Activated CD4-positive, alpha-beta T cell treated with anti-CD3 and anti-CD28 coated beads for 36 hours (primary cell): ENCODE measurements around the gene KRTAP29-1. TPM values are rescaled to one million over a fixed set of nuclear protein-coding genes. Genes with fewer than 3 reads are reported as not detected.
"Not testable (repeated sequence)": the region's sequence is repeated elsewhere in the genome, so short reads cannot be mapped to it uniquely, and the experiment has no call there.

ENCODE experiments used
- ATAC-seq: fragments of 200-7000 bp; cut with Tn5 transposase; one replicate; pipeline ENCODE4 v1.10.0; 2021; ENCODE audit warnings: mild to moderate bottlenecking, moderate library complexity
- CTCF ChIA-PET: fragments of 350-600 bp; sonication (Branson Sonifier 250); formaldehyde crosslinking; loops from one replicate; lab custom pipeline; 2021; ENCODE audit warnings: antibody characterized with exemption; lab: Charles Lee
- POLR2A ChIA-PET: fragments of 350-600 bp; sonication (Branson Sonifier 250); formaldehyde crosslinking; loops from one replicate; lab custom pipeline; 2021; ENCODE audit warnings: antibody characterized with exemption, inconsistent platforms; lab: Charles Lee
- DNase-seq: peaks from one replicate; pipeline ENCODE4 v3.0.0-alpha.2; 2020
- H3K27ac Mint-ChIP-seq: one replicate; pipeline ENCODE4 v1.8.0; 2021; ENCODE audit warnings: mixed read lengths
- H3K27me3 Mint-ChIP-seq: one replicate; pipeline ENCODE4 v1.8.0; 2021; ENCODE audit warnings: mixed read lengths
- H3K36me3 Mint-ChIP-seq: one replicate; pipeline ENCODE4 v1.8.0; 2021; ENCODE audit warnings: low read depth, mixed read lengths
- H3K4me1 Mint-ChIP-seq: one replicate; pipeline ENCODE4 v1.8.0; 2021; ENCODE audit warnings: mixed read lengths
- H3K4me3 Mint-ChIP-seq: one replicate; pipeline ENCODE4 v1.8.0; 2021; ENCODE audit warnings: mild to moderate bottlenecking, moderate library complexity, mixed read lengths
- H3K9me3 Mint-ChIP-seq: one replicate; pipeline ENCODE4 v1.8.0; 2021; ENCODE audit warnings: low read depth, mixed read lengths
- intact Hi-C, 2 experiments: fragments of 100-400 bp; cut with DNase I in 1 of 2; cut with micrococcal nuclease in 1 of 2; formaldehyde crosslinking; loops; one replicate each; pipeline versions ENCODE4 v1.14.2 to v1.15.1; 2022 to 2024; cut with DNase I, micrococcal nuclease
- total RNA-seq, 2 experiments: library from RNA; stranded (reverse); gene quantifications; one replicate each; pipeline ENCODE4 v1.2.3, GENCODE V29; 2021

Gene KRTAP29-1
- total RNA-seq, 2 experiments from 2014 or later = not detected

GRCh38 chr17:41256291-41256685 is 46.4 kb downstream of the KRTAP29-1 start:
- no peak overlapping the region for H3K27ac Mint-ChIP-seq
- ChIA-PET POLR2A (no interaction called here), CTCF (no interaction called here)
- peaks cover 4% of the 10 kb centered on the region for H3K27me3 Mint-ChIP-seq
- intact Hi-C loops = no loop called here
- DNase-seq (no peak), ATAC-seq (no peak)
- H3K9me3 Mint-ChIP-seq = no peaks in the 10 kb centered on the region
- peaks cover 13% of the 10 kb centered on the region for H3K4me1 Mint-ChIP-seq
- no peak overlapping the region for H3K4me3 Mint-ChIP-seq
- no peaks in the 10 kb centered on the region for H3K36me3 Mint-ChIP-seq

- CTCF ChIA-PET, H3K27ac Mint-ChIP-seq, H3K27me3 Mint-ChIP-seq, intact Hi-C loops, DNase-seq, ATAC-seq, H3K4me1 Mint-ChIP-seq, H3K4me3 Mint-ChIP-seq, POLR2A ChIA-PET, H3K36me3 Mint-ChIP-seq, H3K9me3 Mint-ChIP-seq: not testable (repeated sequence)
Observed at GRCh38 chr17:41255381-41256290, 47.0 kb downstream of the KRTAP29-1 start, which contains the start of gene KRTAP9-9. KRTAP9-9 (plus strand) TSS chr17:41255384.

- H3K9me3 Mint-ChIP-seq = no peaks in the 10 kb centered on the region
- intact Hi-C loops = no loop called here
- peaks cover 4% of the 10 kb centered on the region for H3K27me3 Mint-ChIP-seq
- POLR2A ChIA-PET = no interaction called here
- H3K27ac Mint-ChIP-seq = no peak overlapping the region
- DNase-seq = no peak
- no peaks in the 10 kb centered on the region for H3K36me3 Mint-ChIP-seq
- no peak overlapping the region for H3K4me3 Mint-ChIP-seq
- no peaks in the 10 kb centered on the region for H3K4me1 Mint-ChIP-seq
- CTCF ChIA-PET = no interaction called here
- ATAC-seq = no peak
Observed at GRCh38 chr17:41254861-41255260, 47.8 kb downstream of the KRTAP29-1 start.

Other genes starting within 250 kb of the KRTAP29-1 start
- gene KRTAP2-2, start 247.6 kb downstream of the KRTAP29-1 start, total RNA-seq = not detected
- gene KRTAP2-3, start 242.7 kb downstream of the KRTAP29-1 start, total RNA-seq = not detected
- gene KRTAP2-4, start 237.0 kb downstream of the KRTAP29-1 start, total RNA-seq = not detected
- not detected for gene KRTAP4-7, start 218.7 kb downstream of the KRTAP29-1 start, total RNA-seq
- gene KRTAP4-8, start 204.7 kb downstream of the KRTAP29-1 start, total RNA-seq = not detected
- not detected for gene KRTAP4-16, start 200.6 kb downstream of the KRTAP29-1 start, total RNA-seq
- gene KRTAP4-9, start 197.5 kb downstream of the KRTAP29-1 start, total RNA-seq = not detected
- gene KRTAP4-11, start 184.5 kb downstream of the KRTAP29-1 start, total RNA-seq = not detected
- not detected for gene KRTAP4-12, start 178.7 kb downstream of the KRTAP29-1 start, total RNA-seq
- gene KRTAP4-6, start 162.3 kb downstream of the KRTAP29-1 start, total RNA-seq = not detected
- gene KRTAP4-5, start 153.0 kb downstream of the KRTAP29-1 start, total RNA-seq = not detected
- gene KRTAP4-4, start 142.1 kb downstream of the KRTAP29-1 start, total RNA-seq = not detected
- not detected for gene KRTAP4-3, start 134.6 kb downstream of the KRTAP29-1 start, total RNA-seq
- gene KRTAP4-2, start 124.6 kb downstream of the KRTAP29-1 start, total RNA-seq = not detected
- gene KRTAP4-1, start 117.9 kb downstream of the KRTAP29-1 start, total RNA-seq = not detected
- gene KRTAP9-1, start 113.0 kb downstream of the KRTAP29-1 start, total RNA-seq = not detected
- not detected for gene KRTAP9-2, start 76.2 kb downstream of the KRTAP29-1 start, total RNA-seq
- gene KRTAP9-3, start 70.4 kb downstream of the KRTAP29-1 start, total RNA-seq = not detected
- gene KRTAP9-8, start 64.9 kb downstream of the KRTAP29-1 start, total RNA-seq = not detected
- not detected for gene KRTAP9-4, start 53.2 kb downstream of the KRTAP29-1 start, total RNA-seq
- gene KRTAP9-9, start 47.5 kb downstream of the KRTAP29-1 start, total RNA-seq = not detected
- gene KRTAP9-6, start 37.5 kb downstream of the KRTAP29-1 start, total RNA-seq = not detected
- not detected for gene KRTAP9-7, start 27.2 kb downstream of the KRTAP29-1 start, total RNA-seq
- not detected for gene KRTAP16-1, start 6.5 kb upstream of the KRTAP29-1 start, total RNA-seq
- gene KRTAP17-1, start 12.9 kb upstream of the KRTAP29-1 start, total RNA-seq = not detected
- not detected for gene KRT33A, start 48.0 kb upstream of the KRTAP29-1 start, total RNA-seq
- gene KRT33B, start 67.0 kb upstream of the KRTAP29-1 start, total RNA-seq = not detected
- gene KRT34, start 79.5 kb upstream of the KRTAP29-1 start, total RNA-seq = not detected
- not detected for gene KRT31, start 94.8 kb upstream of the KRTAP29-1 start, total RNA-seq
- not detected for gene KRT37, start 121.7 kb upstream of the KRTAP29-1 start, total RNA-seq
- gene KRT38, start 138.1 kb upstream of the KRTAP29-1 start, total RNA-seq = not detected
- not detected for gene KRT32, start 164.5 kb upstream of the KRTAP29-1 start, total RNA-seq
- gene KRT35, start 178.3 kb upstream of the KRTAP29-1 start, total RNA-seq = not detected
- gene KRT36, start 187.1 kb upstream of the KRTAP29-1 start, total RNA-seq = not detected
- gene KRT13, start 202.8 kb upstream of the KRTAP29-1 start, total RNA-seq = not detected
- gene KRT15, start 216.0 kb upstream of the KRTAP29-1 start, total RNA-seq = not detected
- not detected for gene KRT19, start 225.5 kb upstream of the KRTAP29-1 start, total RNA-seq